Psoas muscle (tissue), 8 donors: ENCODE results near the gene HOMER3. TPM values are rescaled to one million over a fixed set of nuclear protein-coding genes. Genes with fewer than 3 reads are reported as not detected.

Experiments
- ATAC-seq, 4 donors: fragments of 200-7000 bp; cut with Tn5 transposase; one replicate each; pipeline ENCODE4 v1.9.1; 2020; ENCODE audit warnings: moderate library complexity in 3 of 4, mild to moderate bottlenecking in 2 of 4
- DNase-seq, 2 donors: peaks; one replicate each; pipeline ENCODE4 v3.0.0-alpha.2; 2020
- H3K27ac ChIP-seq: fragments of 200-600 bp; one replicate; pipeline ENCODE4 v1.8.0; 2022
- H3K27me3 ChIP-seq, 3 donors: fragments of 200-600 bp in 1 of 3; one replicate each; pipeline versions ENCODE4 v1.6.1 to v1.8.0; 2013 to 2022; ENCODE audit warnings: low read length in 2 of 3, mild to moderate bottlenecking in 2 of 3, moderate library complexity in 1 of 3; ENCODE audit not compliant: insufficient read depth in 3 of 3
- H3K36me3 ChIP-seq, 2 donors: fragments of 200-600 bp in 1 of 2; one replicate each; pipeline versions ENCODE4 v1.6.1 to v1.8.0; 2013 to 2022; ENCODE audit warnings: low read depth in 1 of 2, mild to moderate bottlenecking in 1 of 2, moderate library complexity in 1 of 2; ENCODE audit not compliant: insufficient read depth in 1 of 2
- H3K4me1 ChIP-seq: fragments of 200-600 bp; one replicate; pipeline ENCODE4 v1.8.0; 2022
- H3K4me3 ChIP-seq: fragments of 200-600 bp; one replicate; pipeline ENCODE4 v1.8.0; 2022; ENCODE audit warnings: mild to moderate bottlenecking
- H3K9me3 ChIP-seq: fragments of 200-600 bp; one replicate; pipeline ENCODE4 v1.8.0; 2022
- CTCF ChIP-seq: fragments of 200-600 bp; IDR thresholded peaks from one replicate; pipeline ENCODE4 v1.8.0; 2022; ENCODE audit warnings: antibody characterized with exemption
- WGBS, 3 donors: extraction: QIAGEN DNeasy Blood & Tissue Kit; methylation state at CpG; one replicate each; pipeline versions ENCODE4 v1.1.6 to v1.1.7; 2013; 5-methylcytosine and 5-hydroxymethylcytosine counted together
- intact Hi-C, 2 donors: fragments of 100-400 bp; cut with DNase I; formaldehyde crosslinking; loops; one replicate each; pipeline versions ENCODE4 v1.11.0 to v1.14.2; 2022
- polyA plus RNA-seq, 3 donors: library from polyadenylated mRNA; stranded (reverse); fragments of 200-250 nt; gene quantifications; one replicate each; pipeline ENCODE4 v1.2.3, GENCODE V29; 2013
- total RNA-seq, 4 donors: library from RNA; stranded (reverse); fragmentation: NEBNext Ultra II Directional in 2 of 4; extraction: Animal tissue kit (Norgen Biotek cat#: 25700) in 2 of 4; gene quantifications; one replicate each; pipeline versions ENCODE4 v1.2.1 to v1.2.4, GENCODE V29; 2021 to 2023
- donor health status: healthy with polysubstance abuse.
- donor health status: DM: no; HTN: no; CAD: no; lungs with moderate emphysema.
- donor health status: Bipolar disorder and iron deficiency.
- donor health status: healthy.
- donor health status: DM: yes; HTN: yes; CAD: no.
- donor health status: DM: no; HTN: no; CAD: no.
- donor health status: DM: no; HTN: no; CAD: no.
- donor health status: DM: yes; HTN: yes; CAD: no.

The HOMER3 gene
- total and polyA plus RNA-seq, 7 donors, result 61.4 to 86.2 (median 72.9) TPM

- TF ChIP-seq CTCF, result no peak
- Histone ChIP-seq H3K27me3 (no peaks in the 10 kb centered on the region), H3K9me3 (no peaks in the 10 kb centered on the region), H3K4me3 (no peak overlapping the region), H3K36me3 (peaks cover 0 to 36% of the 10 kb centered on the region in 2 donors), H3K27ac (no peak overlapping the region), H3K4me1 (peaks cover 9% of the 10 kb centered on the region)
- intact Hi-C loops, result no loop called here
- WGBS, 3 donors, result 81 to 87% (median 86%) methylated on average over 4 to 5 of the region's 5 CpGs
- ATAC-seq, result no peak
- DNase-seq, result no peak
Measured at GRCh38 chr19:18913466-18913865, 27.6 kb downstream of the HOMER3 start.

DNA sequence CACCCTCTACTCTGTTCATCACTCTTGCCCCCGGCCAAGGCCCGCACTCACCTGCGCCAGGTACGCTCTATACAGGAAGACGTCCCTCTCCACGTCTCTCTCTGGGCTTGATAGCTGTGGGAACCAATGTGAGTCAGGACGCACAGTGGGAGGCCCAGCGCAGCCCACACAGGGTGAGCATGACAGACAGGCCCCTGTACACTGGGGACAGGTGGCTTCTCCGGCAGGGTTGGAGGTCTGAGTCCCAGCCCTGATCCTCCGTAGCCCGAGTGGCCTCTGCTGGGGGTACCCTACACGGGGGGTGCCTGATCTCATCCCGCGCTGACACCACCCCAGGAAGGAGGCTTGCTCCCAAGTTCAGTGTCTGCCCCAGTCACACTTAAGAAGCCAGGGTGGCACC lies 28.1 kb downstream of the HOMER3 start:
- DNase-seq, result no peak
- H3K27ac ChIP-seq, result no peak overlapping the region
- no peak for TF ChIP-seq CTCF
- 91 to 97% (median 94%) methylated on average over 12 to 14 of the region's 14 CpGs for WGBS, 3 donors
- H3K36me3 ChIP-seq, result peaks cover 0 to 36% of the 10 kb centered on the region in 2 donors
- no peak for ATAC-seq
- no peaks in the 10 kb centered on the region for H3K27me3 ChIP-seq
- no peaks in the 10 kb centered on the region for H3K9me3 ChIP-seq
- no peak overlapping the region for H3K4me3 ChIP-seq
- intact Hi-C loops, result no loop called here
- H3K4me1 ChIP-seq, result peaks cover 5% of the 10 kb centered on the region

DNA sequence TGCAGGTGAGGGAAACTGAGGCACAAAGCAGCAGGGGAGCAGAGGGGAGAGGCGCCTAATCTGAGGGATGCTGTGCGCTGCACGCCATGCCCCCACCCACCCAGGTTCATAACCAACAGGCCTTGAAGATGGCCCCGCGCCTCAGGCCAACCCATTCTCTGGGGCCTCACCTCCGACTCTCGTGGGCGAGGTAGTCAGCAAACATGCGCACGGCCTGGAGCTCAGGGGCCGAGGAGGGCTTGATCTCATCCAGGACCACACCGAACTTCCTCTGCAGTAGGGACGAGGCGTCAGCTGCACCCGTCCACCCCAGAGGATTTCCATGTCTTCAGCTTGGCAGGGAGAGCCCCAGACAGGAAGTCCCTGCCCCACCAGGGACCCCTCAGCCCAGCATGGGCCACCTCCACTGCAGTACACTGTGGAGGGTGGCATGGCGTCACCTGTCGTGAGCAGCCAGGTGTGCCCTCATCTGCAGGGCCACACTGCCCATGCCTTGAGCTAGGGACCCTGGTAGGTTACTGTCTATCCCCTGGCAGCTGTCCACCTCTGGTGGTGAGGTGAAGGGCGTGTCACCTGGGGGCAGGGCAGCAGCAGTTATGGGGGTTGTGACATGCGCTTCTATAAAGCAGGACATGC lies 30.1 kb downstream of the HOMER3 start:
- Histone ChIP-seq H3K27me3 (no peaks in the 10 kb centered on the region), H3K4me1 (no peaks in the 10 kb centered on the region), H3K36me3 (peaks cover 7 to 42% of the 10 kb centered on the region in 2 donors), H3K9me3 (no peaks in the 10 kb centered on the region), H3K4me3 (no peak overlapping the region), H3K27ac (no peak overlapping the region)
- DNase-seq (no peak), ATAC-seq (no peak)
- intact Hi-C loops, result no loop called here
- 93 to 97% (median 93%) methylated on average over 19 of the region's 19 CpGs for WGBS, 3 donors
- TF ChIP-seq CTCF, result no peak

GRCh38 chr19:18910010-18910409 lies 31.0 kb downstream of the HOMER3 start:
- TF ChIP-seq CTCF, result no peak
- Histone ChIP-seq H3K4me3 (no peak overlapping the region), H3K9me3 (no peaks in the 10 kb centered on the region), H3K4me1 (no peaks in the 10 kb centered on the region), H3K36me3 (peaks cover 7 to 51% of the 10 kb centered on the region in 2 donors), H3K27me3 (no peaks in the 10 kb centered on the region), H3K27ac (no peak overlapping the region)
- DNase-seq (no peak), ATAC-seq (no peak)
- 79 to 89% (median 87%) methylated on average over 10 of the region's 10 CpGs for WGBS, 3 donors
- intact Hi-C loops, result no loop called here
